NCI-H526 (cell line): ENCODE data around the gene GALNT16.
A peak's percentile ranks its signal among the peaks of the same experiment; 100 is the strongest.
"Not testable (repeated sequence)": the region's sequence is repeated elsewhere in the genome, so short reads cannot be mapped to it uniquely, and the experiment has no call there.

Experiments used
- DNase-seq, 2 experiments: peaks; one replicate each; lab custom pipeline; 2025; lab: John Stamatoyannopoulos, UW

Gene GALNT16

DNA sequence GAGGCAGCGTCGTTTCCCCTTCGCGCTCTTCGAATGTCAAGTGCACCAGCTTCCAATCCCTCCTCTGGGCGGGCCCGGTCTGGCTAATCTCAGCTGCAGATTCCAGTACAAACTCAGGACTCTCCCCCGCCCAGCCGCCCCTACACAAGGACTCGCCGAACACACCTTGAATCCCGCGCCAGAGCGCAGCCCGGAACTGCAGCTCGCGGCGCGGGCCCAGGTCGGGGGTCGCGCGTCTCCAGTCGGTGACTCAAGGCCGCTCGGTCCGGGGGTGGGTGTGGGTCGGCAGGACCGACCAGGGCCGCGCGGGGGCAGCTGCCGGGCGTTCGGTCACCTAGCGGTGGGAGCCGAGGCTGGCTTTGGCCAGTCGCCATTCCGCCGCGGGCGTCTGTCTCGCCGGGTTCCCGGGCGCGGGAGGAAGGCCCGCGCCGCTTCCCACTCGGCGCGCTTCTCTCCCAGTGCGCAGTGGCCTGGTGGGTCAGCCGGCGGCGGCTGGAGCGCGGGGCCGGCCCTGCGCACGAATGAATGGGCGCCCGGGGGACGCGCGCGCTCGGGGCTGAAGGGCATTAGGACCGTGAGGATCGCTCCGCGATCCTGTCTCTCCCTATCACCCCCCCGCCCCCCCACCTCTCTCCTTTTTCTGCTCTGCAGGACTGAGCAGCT is at the start of gene GALNT16:
Gene GALNT16 (plus strand): TSS at position 632 of the 663 bp plus-strand sequence. CDS start 133 bp downstream, outside the sequence.
- DNase-seq = peak in 1 of 2 experiments; percentile 59

DNA sequence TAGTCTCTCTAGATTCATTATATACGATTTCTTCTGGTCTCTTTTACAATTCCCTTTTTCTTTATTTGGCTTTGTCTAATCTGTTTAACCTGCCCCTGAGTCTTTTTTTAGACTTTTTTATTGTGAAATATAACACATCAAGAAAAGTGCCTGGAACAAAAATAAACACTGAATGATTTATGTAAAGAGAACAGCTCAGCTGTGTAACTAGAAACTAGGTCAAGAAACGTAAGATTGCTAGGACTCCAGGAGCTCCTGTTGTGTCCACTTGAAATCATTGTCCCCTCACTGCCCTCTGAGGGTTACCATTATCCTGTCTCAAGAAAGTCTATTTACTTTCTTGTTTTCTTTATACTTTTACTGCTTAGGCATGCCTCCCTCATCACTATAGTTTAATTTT is 45.6 kb upstream of the GALNT16 start:
- no peak for DNase-seq

DNA sequence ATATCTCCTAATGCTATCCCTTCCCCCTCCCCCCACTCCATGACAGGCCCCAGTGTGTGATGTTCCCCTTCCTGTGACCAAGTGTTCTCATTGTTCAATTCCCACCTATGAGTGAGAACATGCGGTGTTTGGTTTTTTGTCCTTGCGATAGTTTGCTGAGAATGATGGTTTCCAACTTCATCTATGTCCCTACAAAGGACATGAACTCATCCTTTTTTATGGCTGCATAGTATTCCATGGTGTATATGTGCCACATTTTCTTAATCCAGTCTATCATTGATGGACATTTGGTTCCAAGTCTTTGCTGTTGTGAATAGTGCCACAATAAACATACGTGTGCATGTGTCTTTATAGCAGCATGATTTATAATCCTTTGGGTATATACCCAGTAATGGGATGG is 42.3 kb upstream of the GALNT16 start:
- not testable (repeated sequence) for DNase-seq

DNA sequence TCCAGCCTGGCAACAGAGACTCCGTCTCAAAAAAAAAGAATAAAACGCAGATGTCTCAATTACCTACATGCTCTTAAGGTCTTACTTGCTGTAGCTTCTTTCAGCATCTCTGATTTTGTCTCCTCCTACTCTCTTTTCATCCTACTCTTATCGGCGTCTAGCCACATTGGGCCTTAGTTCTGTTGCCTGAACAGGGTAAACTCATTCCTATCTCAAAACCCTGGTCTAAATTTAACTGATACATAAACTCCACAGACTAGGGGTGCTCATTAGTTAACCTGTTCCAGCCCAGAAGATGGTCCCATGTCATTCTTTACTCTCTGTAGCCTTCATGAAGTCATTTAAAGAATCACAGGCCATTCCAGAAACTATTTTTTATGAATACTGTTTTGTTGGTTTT is 35.0 kb upstream of the GALNT16 start:
- no peak for DNase-seq

DNA sequence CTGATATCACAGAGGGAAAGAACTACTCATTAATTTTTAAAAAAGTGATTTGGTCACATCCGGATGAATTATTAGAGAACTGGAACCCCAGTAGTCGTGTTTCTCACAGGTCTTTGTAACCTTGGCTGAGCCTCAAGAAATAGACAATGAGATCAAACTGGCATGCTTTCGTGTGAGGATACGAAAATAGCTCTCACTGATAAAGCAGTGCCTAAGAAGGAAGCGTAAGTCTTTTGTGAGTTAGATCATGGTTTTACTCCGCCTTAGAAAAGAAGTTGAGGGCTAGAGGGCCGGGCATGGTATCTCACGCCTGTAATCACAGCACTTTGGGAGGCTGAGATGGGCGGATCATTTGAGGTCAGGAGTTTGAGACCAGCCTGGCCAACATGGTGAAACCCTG is 33.8 kb upstream of the GALNT16 start:
- no peak for DNase-seq

DNA sequence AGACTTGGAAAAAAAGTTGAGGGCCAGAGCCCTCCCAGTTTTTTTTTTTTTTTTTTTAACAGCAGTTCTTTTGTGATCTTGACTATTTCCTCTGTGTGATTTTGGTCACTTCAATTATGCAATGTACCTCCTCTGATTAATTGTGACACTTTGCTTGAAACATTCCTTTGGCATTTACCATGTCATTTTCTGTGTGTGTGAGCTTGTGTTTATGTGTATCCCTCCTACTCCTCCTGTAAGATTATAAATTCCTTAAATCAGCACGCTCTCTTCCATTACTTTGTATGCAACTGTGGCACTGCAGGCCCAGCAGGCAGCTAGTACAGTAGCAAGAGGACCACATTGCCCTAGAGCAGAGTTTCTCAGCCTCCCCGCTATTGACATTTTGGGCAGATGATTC is 33.2 kb upstream of the GALNT16 start:
- no peak for DNase-seq

DNA sequence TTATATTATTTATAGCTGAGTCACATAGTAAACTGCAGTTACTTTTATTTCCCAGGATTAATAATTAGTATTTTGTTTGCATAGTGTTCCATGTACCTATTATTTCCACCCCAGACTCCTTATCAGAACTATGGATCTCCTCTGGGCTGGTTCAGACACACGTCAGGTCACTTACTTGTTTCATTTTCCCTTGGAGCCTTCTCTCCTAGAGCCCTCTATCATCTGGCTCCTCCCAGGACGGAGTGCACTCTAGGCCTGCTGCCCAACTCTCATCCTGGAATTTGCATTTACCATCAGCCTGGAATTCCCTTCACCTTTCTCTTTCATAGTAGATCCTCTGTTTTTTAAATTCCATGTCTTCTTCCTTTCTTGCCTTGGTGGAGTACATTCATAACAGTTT is 28.5 kb upstream of the GALNT16 start:
- DNase-seq = peak in 1 of 2 experiments; percentile 15

DNA sequence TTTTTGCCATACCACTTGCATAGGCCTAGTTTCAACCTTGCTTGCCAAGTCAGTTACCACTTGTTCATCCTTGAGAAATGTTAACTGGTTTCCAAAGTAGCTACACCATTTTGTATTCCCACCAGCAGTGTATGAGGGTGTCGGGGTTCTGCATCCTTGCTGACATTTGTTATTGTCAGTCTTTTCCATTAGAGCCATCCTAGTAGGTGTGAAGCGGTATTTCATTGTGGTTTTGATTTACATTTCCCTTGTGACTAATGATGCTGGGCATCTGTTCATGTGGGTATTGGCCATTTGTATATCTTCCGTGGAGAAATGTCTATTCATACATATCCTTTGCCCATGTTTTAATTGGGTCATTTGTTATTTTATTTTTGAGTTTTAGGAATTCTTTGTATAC is 27.6 kb upstream of the GALNT16 start:
- DNase-seq = no peak

DNA sequence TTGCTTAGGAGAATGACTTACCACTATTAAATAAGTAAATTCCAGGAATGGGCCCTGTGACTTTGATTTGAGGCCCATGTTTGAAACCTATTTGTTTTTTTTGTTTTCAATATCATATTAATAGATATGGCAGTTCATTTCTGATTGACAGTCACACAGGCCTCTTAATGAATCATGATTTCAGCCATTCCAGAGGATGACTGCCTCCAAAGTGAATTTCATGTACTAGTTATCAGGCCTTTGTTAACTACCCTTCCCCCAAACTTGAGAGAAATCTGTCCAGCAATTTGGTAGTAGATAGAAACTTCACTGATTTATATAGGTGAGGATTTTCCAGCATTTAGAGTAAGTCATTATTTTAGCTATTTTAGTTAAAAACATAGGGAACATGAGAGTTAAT is 25.9 kb upstream of the GALNT16 start:
- no peak for DNase-seq

DNA sequence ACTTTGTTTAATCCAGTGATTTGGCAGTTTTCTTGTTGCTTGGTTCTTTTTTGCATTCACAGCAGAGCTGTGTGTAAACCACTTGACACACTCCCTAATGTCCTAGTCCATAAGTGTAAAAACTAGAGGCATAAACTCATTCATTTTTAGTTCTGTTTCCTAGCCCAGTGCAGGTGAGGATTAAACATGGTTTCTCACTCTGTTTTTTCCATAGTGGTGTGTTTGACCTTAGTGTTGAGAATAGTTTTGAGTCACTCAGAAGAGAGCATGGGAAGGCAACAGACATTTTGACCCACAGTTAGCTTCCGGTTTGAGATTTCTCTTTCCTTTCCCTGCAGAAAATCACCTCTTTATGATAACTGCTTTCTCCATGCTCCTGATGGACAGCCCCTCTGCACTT is 24.2 kb upstream of the GALNT16 start:
- DNase-seq = no peak

DNA sequence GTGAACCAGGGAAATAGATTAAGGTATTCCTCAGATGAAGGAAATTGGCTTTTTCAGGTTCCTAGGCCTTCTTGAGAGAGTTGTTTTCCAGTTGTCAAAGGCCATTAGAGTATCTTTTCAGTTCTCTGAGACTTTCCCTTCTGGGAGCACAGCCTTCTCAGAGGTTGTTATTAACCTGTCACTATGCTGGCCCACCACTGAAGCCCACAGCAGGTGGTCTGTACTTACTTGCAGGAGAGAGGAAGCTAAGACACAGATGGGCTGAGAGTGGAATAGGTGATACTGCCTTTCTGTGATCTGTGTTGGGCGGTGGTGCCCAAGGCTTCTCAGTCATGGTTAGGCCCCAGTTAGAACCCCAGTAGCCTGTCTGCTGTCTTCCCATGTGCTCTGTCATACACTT is 22.8 kb upstream of the GALNT16 start:
- DNase-seq = no peak

DNA sequence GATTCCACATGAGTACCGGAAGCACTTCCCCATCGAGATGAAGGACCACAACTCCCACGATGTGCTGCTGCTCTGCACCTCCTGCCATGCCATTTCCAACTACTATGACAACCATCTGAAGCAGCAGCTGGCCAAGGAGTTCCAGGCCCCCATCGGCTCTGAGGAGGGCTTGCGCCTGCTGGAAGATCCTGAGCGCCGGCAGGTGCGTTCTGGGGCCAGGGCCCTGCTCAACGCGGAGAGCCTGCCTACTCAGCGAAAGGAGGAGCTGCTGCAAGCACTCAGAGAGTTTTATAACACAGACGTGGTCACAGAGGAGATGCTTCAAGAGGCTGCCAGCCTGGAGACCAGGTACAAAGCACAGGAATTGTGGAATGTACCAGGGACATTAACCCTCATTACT is 22.4 kb upstream of the GALNT16 start:
- no peak for DNase-seq

DNA sequence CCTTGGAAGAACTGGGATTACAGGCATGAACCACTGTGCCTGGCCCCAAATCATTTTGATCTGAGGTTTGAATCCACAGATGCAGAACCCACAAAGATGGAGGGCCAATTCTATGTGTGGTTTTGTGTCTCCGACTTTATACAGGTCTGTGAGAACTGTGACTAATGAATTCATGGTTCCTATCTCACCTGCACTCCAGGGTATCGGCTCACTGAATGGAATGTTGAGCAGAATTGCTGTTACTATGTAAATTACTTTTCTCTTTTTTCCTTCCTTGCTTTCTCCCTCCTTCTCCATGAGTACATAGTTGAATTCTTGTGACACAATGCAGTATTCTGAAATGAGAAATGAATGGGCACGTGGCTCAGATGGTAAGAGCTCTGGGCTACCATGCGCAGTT is 21.1 kb upstream of the GALNT16 start:
- DNase-seq = no peak

DNA sequence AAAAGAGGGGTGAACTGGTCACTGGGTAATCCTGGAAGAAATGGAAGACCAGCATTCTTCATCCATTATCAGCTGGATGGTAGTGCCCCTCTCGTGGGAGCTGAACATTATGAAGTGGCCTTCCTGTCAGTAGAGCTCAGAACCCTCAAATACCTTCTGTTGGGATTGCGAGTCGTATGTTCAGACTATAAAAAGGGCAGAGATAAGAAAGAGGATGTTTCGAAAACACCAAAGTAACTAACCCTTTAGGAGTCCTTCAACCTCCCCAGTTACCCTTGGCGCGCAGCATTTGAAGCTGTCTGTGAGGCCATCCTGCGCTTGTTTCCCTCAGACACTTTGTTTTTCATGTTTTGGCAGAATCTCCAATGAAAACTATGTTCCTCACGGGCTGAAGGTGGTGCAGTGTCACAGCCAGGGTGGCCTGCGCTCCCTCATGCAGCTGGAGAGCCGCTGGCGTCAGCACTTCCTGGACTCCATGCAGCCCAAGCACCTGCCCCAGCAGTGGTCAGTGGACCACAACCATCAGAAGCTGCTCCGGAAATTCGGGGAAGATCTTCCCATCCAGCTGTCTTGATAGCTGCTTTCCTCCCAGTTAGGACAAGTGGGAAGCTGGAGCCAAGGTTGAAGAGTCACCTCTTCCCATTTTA is 19.3 kb upstream of the GALNT16 start:
- no peak for DNase-seq

DNA sequence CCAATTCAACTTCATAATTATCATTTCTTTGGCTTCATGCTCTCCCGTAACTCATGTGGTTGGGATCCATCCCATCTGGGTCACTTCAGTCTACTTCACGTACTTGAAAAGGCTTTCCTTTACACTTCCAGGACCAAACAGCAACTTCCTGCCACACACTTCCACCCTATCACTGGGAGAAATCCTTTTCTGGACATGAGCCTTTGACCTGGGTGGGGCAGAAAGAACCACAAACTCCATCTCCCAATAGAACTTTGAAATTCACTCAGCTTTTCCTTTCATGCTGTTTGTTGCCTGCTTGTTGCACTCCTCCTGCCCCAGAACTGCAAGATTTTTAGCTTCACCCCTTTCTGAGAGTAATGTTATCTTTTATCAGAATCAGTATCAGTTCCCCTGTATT is 18.4 kb upstream of the GALNT16 start:
- no peak for DNase-seq

DNA sequence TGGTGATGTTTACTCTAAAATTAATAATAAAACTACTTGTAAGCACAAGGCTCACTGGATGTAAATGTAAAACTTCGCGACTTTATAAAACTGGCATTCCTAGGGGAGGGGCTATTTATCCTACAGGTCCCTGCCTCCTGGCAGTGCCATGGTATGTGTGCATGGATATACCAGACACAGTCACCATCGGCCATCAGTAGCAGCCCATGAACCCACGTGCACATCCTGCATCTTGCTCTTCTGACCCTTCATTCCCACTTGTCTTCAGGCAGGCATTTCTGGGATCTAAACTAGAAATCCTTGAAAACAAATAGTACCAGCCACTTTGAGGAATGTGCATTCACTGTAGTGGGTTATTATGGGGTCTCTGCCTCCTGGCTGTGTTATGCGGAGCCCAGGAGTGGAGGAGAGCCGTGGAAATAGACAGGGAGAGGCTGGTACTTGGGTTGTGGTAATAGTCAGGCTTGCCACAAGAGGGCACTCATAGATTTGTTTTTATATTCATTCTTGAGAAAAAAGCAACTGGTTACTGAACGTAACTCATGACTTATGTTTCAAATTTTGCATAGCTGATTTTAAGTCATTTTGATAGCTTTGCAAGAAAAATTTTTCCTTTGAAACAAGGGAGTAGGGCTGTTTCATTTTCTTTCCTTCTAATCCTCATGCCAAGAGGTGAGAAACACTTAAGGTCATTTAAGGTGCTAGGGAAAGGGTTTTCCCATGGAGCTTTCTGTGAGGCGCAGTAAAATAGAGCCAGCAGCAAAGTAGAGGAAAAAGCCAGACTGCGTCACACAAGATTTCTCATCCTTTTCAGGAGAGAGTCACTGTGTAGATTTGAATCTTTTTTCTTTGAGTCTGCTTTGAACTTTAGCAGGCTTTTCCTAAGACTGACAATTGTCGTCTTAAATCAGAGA is 17.4 kb upstream of the GALNT16 start:
- DNase-seq = peak; percentile 35 to 73

DNA sequence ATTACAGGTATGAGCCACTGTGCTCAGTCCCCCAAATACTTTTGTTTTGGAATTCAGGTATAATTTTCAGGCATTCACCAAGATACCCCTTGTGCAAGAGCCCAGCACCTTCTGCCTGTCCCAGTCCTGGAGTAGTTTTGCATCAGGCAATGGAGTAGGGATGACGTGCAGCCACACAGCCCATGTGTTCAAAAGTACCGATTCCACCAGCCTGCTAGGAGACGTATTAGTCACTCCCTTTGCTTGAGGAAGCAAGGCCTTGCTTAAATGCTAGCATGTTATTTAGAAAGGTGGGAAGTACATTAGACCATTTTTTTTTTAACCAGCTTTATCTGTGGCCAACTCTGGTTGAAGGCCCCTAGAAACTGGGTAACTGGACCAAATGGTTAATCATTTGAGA is 15.0 kb upstream of the GALNT16 start:
- DNase-seq = no peak

DNA sequence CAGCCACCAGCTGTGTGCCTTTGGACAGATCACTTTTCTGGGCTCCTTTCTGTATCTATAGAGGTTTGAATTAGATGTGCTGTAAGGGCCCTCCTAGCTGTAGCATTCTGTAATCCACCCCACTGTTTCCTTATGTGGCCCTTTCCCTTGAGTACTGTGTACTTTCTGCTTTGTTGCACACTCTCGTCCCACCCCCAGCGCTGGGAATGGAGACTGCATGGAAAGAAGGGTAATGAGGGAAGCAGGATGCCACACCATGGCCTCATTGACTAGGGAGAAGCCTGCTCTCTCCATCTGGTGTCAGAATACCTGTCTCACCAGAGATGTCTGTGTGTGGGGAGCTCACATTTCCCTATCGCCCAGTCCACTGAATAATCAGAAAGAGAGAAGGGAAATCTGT is 13.6 kb upstream of the GALNT16 start:
- peak; percentile 84 to 85 for DNase-seq

DNA sequence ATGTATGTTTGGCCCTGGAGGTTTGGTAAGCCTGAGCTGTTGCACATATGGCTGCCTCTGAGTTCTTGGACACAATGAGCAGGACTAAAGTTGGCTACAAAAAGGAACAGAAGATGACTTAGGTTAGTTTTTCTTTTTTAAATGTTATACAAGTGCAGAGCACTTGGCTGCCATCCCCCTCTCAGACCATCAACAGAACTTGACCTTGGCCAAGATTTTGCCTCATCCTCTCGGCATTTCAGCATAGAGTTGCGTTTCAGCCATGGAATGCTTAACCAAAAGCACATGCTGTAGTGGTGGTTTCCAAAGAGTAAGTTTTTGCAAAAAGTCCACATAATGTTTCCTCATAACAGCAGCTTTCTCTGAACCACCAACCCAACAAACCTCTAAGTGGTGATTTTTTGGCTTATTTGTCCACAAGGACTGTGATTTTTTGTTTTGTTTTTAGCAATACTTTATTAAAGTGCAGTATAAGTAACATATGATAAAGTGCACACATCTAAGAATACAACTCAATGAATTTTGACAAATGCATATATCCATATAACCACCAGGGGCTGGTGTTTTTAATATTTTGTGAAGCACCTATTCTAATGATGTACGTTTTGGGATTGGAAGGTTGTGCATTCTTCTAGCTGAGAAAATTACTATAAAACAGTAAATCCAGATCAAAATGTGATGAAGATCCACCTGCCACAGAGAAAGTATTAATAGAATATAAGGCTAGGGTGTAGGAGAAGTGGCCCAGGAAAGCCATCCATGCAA is 12.1 kb upstream of the GALNT16 start:
- DNase-seq = no peak

DNA sequence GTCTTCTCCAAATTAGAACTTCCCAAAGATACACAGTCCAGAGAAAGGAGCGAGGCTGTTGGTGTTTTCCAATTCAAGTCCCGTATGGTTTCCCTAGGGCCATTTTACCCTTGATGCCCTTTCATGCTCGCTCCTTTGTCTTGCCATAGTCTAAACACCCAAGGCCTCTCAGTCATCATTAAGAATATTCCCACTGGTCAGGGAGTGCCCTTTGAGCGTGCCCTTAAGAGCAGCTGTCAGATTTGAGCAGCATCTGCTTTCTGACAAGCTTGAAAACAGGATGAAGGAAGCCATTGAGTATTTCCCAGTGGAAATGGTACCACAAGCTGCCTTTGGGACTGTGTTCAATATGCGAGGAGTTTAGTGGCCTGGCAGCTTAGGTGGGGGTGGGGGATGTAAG is 10.4 kb upstream of the GALNT16 start:
- DNase-seq = no peak

DNA sequence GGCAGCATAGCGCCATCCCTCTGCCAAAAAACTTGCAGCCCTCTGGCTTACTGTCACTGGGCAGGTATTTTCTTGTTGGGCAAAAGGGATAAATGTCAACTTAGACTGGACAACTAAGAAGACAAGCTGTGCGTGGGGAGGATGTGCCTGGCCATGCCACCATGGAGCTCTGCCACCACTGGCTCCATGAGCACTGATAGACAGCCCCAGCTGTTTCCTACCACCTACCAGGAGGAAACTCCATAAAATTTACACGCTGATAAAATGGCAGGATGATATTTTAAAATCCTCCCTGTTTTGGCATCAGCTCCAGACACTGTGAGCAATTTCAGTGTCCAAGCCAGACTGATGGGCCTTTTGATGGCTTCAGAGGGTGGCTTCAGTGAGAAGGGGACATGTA is 7.1 kb upstream of the GALNT16 start:
- DNase-seq = no peak

DNA sequence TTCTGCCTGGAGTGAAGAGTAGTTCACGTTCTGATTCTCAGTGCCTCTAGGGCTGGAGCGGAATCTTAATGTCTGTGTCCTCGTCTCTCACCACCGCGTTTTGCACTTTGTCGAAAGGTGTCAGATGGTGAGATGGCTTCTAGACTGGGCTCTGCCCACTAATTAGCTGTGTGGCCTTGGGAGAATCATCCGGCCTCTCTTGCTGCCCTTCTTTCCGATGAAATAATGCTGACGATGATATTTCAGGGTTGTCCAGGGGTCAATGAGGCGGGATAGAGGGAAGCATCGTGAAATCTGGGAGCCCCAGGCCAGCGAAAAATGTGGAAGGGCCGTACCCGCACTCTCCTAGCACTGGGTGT is 811 bp upstream of the GALNT16 start:
- no peak for DNase-seq
